CD1c-positive myeloid dendritic cell (primary cell): ENCODE data around the gene ADCY1.

ENCODE experiments used
- DNase-seq: peaks from one replicate; pipeline ENCODE4 v3.0.0-alpha.2; 2016; ENCODE audit errors: extremely low spot score

ADCY1 gene

GRCh38 chr7:45663965-45664633 is 89.9 kb downstream of the ADCY1 start:
- DNase-seq, result no peak

- no peak for DNase-seq
Observed at GRCh38 chr7:45665172-45665571, 91.0 kb downstream of the ADCY1 start.

- no peak for DNase-seq
Observed at GRCh38 chr7:45670227-45670626, 96.1 kb downstream of the ADCY1 start.

GRCh38 chr7:45670717-45671116 is 96.5 kb downstream of the ADCY1 start:
- DNase-seq, result no peak

- DNase-seq, result no peak
Observed at GRCh38 chr7:45677311-45677900, 103.2 kb downstream of the ADCY1 start.

GRCh38 chr7:45679516-45679915 is 105.3 kb downstream of the ADCY1 start:
- no peak for DNase-seq

GRCh38 chr7:45680776-45681175 is 106.6 kb downstream of the ADCY1 start:
- no peak for DNase-seq

- no peak for DNase-seq
Observed at GRCh38 chr7:45681596-45682357, 107.6 kb downstream of the ADCY1 start.

GRCh38 chr7:45682358-45682735 is 108.2 kb downstream of the ADCY1 start:
- no peak for DNase-seq

- DNase-seq, result no peak
Observed at GRCh38 chr7:45682836-45683555, 108.8 kb downstream of the ADCY1 start.

- DNase-seq, result no peak
Observed at GRCh38 chr7:45683556-45684148, 109.5 kb downstream of the ADCY1 start.

- DNase-seq, result no peak
Observed at GRCh38 chr7:45684910-45685618, 110.9 kb downstream of the ADCY1 start.

- no peak for DNase-seq
Observed at GRCh38 chr7:45685619-45686240, 111.6 kb downstream of the ADCY1 start.

GRCh38 chr7:45686441-45687184 is 112.4 kb downstream of the ADCY1 start:
- no peak for DNase-seq

- DNase-seq, result no peak
Observed at GRCh38 chr7:45687185-45687560, 113.0 kb downstream of the ADCY1 start.

GRCh38 chr7:45687721-45688120 is 113.6 kb downstream of the ADCY1 start:
- no peak for DNase-seq

- DNase-seq, result no peak
Observed at GRCh38 chr7:45688382-45688781, 114.2 kb downstream of the ADCY1 start.

GRCh38 chr7:45689011-45689796 is 115.0 kb downstream of the ADCY1 start:
- DNase-seq, result no peak
